Cerebellar cortex (tissue), 1 donor: ENCODE measurements around the gene NLRC5.

Experiments used
- DNase-seq: peaks from one replicate; pipeline ENCODE4 v3.0.0-alpha.2; 2015; ENCODE audit warnings: low spot score

Gene NLRC5

GRCh38 chr16:57025941-57026777, 36.8 kb downstream of the NLRC5 start:
- DNase-seq, result no peak

GRCh38 chr16:57026778-57027062, 37.4 kb downstream of the NLRC5 start:
- no peak for DNase-seq

DNA sequence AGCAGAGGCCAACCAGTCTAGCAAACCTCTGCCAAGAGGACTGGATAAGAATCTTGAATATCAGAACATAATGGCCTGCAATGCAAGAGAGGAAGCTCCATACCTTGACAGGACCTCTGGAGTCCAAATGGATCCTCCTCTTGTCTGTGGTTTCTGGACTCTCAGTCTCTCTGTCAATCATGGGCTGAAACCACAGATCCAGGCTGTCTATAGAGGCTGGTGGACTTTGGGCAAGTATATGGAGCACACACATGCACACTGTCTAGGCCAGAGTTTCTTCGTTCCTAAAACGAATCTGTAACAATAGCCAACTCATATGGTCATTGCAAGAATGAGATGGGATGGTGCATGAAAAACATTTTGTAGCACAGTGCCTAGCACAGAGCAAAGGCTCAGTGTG, 37.7 kb downstream of the NLRC5 start:
- DNase-seq, result no peak

- DNase-seq, result no peak
Observed at GRCh38 chr16:57028086-57028485, 38.7 kb downstream of the NLRC5 start.

GRCh38 chr16:57029161-57030160, 40.1 kb downstream of the NLRC5 start:
- no peak for DNase-seq

DNA sequence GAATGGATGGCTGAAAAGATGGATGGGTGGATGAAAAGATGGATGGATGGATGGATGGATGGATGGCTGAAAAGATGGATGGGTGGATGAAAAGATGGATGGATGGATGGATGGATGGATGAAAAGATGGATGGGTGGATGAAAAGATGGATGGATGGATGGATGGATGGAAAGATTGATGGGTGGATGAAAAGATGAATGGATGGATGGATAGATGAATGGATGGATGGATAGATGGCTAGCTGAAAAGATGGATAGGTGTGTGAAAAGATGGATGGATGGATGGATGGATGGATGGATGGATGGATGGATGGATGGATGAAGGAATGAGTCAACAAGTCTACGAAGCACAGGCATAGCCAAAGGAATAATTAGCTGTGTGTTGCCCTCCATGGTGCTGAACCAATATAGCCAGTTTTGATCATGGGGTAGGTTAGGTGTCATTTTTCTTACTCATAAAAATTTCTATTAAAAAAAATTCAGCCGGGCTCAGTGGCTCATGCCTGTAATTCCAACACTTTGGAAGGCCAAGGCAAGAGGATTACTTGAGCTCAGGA, 41.1 kb downstream of the NLRC5 start:
- no peak for DNase-seq

DNA sequence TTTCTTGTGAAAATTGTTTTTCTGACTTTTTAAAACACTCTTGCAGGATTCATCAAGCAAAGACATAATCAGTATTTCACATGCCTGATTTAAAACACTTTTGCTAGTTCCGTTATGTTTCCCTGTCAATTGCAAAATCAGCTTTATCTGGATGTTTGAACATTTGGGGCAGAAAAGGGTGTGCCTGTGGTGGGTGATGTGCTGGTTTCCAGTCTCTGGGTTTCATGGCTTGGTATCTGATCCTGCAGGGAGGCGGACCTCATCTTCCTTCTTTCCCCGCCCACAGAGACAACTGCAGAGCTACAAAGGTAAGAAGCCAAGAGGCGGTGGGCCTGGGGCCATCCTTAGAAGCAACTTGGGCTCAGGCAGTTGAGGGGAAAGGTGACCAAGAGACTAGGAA, 41.8 kb downstream of the NLRC5 start:
- DNase-seq, result no peak

DNA sequence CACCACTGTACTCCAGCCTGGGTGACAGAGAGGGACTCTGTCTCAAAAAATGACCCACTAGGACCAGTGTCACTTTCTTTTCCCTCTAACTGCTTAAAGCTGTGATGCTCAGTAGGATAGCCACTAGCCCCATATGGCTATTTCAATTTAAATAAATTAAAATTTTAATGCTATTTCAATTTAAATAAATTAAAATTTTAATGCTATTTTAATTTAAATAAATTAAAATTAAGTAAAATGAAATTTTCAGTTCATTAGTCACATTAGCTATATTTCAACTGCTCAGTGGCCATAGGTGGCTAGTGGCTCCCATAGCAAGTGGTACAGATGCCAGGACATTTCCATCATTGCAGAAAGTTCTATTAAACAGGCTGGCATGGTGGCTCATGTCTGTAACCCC, 43.0 kb downstream of the NLRC5 start:
- no peak for DNase-seq

GRCh38 chr16:57032931-57033330, 43.6 kb downstream of the NLRC5 start:
- no peak for DNase-seq

DNA sequence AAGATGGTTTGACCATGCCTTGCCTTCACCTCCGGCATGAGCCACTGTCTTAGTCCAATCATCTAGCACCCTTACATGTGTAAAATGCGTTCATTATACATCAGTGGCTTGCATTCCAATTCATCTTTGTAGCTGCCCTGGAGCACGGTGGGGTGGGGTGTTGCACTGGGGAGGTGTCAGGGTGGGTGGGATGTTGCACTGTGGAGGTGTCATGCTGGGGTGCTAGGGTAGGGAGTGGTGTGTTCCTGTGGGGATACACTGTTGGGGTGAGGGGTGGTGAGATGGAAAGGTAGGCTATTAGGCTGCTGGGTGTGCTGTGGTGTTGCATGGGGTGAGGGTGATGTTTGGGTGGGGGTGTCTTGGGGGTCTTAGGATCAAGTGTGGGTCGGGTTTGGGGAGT, 47.0 kb downstream of the NLRC5 start:
- DNase-seq, result no peak

- DNase-seq, result no peak
Observed at GRCh38 chr16:57036945-57037344, 47.6 kb downstream of the NLRC5 start.

- DNase-seq, result no peak
Observed at GRCh38 chr16:57038166-57038565, 48.8 kb downstream of the NLRC5 start.

DNA sequence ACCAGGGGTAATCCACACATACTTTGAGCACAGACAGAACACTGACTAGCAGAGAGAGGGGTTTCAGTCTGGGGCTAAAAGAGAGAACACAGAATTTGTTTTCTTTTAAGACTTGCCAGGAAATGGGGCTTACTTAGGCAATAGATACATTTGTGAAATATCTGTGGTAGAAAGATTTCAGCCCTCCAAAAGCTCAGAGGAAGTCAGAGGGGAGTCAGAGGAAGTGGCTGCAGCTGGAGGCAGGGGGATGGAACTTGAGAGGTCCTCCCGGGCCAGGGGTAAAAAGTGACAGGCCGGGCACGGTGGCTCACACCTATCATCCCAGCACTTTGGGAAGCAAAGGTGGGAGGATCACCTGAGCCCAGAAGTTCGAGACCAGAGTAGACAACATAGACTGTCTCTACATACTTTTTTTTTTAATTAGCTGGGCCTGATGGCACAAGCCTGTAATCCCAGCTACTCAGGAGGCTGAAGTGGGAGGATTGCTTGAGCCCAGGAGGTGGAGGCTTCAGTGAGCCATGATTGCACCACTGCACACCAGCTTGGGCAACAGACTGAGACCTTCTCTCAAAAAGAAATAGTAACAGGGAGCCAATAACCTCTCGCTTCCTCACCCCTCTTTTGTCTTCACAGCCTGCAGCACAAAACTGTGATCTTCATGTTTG, 49.9 kb downstream of the NLRC5 start:
- DNase-seq, result no peak

DNA sequence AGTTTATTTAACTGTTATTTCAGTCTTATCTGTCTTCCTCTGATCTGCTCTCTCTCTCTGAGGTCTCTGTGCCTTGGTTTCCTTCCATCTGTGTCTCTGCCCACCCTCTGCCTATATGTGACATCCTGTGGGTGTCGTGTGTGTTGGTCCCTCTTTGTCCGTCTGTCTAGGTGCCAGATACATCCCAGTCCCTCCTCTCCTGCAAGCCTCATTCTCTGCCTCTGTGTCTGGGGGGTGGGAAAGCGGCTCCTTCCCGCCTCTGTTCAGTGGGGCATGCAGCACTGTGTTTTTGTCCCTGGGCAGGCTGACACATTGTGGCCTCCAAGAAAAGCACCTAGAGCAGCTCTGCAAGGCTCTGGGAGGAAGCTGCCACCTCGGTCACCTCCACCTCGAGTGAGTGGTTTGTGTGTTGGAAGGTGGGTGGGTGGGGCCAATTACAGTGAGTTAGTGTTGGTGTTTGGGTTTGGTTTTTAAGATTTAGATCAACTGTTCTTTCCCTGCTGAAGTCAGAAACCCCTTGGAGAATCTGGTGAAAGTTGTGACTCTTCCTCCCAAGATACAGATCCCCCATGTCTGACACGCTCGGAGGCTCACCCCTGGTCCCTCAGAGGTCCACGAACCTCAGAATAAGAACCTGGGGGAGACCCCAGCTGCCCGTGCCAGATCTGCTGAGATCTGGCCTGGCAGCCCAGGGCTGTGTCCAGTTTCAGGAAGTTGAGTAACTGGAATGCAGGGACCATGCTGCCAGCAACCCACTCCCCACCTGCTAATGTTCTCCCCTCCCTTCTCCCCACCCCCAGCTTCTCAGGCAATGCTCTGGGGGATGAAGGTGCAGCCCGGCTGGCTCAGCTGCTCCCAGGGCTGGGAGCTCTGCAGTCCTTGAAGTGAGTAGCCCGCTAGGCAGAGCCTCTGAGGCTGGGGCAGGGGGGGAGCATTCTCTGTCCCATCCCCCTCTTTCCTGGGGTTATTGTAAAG, 52.1 kb downstream of the NLRC5 start:
- no peak for DNase-seq

DNA sequence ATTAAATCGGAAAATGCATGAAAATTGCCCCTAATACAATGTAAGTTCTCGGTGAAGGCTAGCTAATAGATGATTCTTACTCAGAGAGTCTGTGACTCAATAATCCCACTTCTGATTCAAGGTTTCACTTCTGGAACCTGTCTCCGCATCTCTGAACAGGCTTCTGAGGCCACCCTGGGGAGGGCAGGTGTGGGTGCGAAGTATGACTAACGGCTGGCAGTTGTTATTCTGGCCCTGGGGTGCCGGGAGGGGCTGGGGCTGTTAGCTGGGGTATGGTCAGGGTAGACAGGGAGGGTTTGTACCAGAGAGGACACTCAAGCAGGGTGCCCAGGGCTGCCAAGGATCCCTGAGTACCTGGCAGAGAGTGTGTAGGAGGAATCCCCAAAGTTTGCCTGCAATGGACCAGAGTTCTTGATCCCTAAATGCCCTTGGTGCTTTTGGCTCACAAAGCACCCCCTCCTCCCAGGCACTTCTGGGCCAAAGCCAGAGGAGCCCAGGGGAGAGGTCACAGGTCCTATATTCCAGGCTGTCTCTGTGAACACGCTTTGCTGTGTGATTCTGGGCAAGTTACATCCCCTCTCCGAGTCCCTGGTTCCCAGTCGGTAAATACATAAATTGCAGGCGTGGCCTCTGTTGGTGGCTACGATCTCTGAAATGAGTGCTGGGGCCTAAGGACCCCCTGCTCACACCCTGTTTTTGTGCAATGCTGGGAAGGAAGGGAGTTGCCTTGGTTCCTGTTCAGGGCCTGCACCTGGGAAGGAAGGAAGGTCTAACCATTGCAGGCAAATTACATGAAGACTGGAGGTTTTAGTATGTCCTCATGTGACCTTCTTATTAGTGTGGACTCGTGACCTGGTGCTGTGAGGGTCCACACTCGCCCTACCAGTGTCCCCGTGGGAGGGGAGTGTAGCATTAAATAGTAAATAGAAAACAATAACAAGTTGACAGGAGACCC, 53.1 kb downstream of the NLRC5 start:
- DNase-seq, result no peak

- DNase-seq, result no peak
Observed at GRCh38 chr16:57043248-57043647, 53.9 kb downstream of the NLRC5 start.

- DNase-seq, result no peak
Observed at GRCh38 chr16:57044931-57045693, 55.8 kb downstream of the NLRC5 start.

DNA sequence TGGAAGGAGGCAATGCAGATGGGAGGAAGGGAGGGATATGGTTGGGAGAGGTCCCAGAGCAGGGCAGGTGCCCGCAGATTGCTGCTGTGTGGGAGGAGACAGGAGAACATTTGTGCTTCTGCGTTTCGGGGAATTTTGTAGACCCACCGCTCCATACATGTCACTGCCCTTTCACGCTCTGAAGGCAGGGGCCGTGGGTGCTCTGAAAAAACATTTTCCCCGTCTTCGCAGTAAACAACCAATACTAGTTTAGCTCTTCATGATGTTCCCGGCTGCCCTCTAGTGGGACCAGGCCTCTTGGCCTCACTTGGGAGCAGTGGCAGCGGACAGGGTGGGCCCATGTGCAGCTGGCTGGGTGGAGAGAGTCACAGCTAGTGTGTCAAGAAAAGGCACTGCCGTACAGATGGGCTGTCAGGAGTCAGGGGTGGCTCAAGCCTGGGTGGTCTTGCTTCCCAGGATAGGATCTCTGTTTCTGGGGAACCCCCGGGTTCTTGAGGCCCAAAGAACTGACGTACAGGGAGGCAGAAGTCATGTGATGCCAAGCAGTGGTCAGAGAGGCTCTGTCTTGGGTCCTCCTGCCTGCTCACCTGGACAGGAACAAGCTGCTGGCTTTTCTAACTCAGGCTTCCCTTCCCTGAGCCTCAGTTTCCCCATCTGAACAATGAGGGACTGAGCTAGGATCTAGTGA, 56.5 kb downstream of the NLRC5 start:
- peak; percentile 61 for DNase-seq

DNA sequence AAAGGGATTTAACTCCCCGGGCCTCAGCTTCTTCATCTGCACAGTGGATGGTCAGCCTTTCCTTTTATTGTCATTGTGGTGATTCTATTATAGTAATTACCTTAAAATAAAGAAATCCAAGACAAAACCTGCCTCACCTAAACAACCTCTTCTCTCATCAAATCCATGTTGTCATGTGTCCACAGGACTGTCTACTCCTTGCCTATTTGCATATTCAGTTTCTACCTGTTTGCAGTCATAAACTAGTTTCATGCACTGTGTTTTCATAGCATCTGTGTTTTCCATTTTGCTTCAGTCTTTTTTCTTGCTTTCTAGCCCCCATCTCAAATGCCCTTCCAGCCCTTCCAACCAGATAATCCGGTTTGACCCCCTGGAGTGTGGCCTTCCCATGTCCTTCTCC, 58.7 kb downstream of the NLRC5 start:
- no peak for DNase-seq
